Keratinocyte (primary cell): Measurements from ENCODE around the gene MFSD12.

ENCODE experiments used
- EZH2 ChIP-seq: IDR thresholded peaks from one replicate; pipeline ENCODE4 v1.6.1; 2012; ENCODE audit warnings: inconsistent platforms, mild to moderate bottlenecking, low read length, moderate library complexity
- TF ChIP-seq, protein P1 (sequence below), 3 experiments: IDR thresholded peaks in 1 of 3; conservative IDR thresholded peaks in 1 of 3; optimal IDR thresholded peaks in 1 of 3; 2 replicates in 2 of 3; 3 replicates in 1 of 3; pipeline versions ENCODE3 to v1.5.1; 2011; ENCODE audit warnings: low read length in 3 of 3, mild to moderate bottlenecking in 3 of 3, moderate library complexity in 2 of 3, control low read depth in 1 of 3, inconsistent platforms in 1 of 3; ENCODE audit not compliant: insufficient read depth in 2 of 3; ENCODE audit errors: extremely low read depth in 1 of 3

GRCh38 chr19:3499738-3500428 lies 57.5 kb downstream of the MFSD12 start:
- TF ChIP-seq EZH2: no peak
- TF ChIP-seq, protein P1, sequence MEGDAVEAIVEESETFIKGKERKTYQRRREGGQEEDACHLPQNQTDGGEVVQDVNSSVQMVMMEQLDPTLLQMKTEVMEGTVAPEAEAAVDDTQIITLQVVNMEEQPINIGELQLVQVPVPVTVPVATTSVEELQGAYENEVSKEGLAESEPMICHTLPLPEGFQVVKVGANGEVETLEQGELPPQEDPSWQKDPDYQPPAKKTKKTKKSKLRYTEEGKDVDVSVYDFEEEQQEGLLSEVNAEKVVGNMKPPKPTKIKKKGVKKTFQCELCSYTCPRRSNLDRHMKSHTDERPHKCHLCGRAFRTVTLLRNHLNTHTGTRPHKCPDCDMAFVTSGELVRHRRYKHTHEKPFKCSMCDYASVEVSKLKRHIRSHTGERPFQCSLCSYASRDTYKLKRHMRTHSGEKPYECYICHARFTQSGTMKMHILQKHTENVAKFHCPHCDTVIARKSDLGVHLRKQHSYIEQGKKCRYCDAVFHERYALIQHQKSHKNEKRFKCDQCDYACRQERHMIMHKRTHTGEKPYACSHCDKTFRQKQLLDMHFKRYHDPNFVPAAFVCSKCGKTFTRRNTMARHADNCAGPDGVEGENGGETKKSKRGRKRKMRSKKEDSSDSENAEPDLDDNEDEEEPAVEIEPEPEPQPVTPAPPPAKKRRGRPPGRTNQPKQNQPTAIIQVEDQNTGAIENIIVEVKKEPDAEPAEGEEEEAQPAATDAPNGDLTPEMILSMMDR (optimal IDR thresholded peaks at IDR 0.05 in 1 of 3, IDR thresholded peaks at IDR 0.05 in 1 of 3, conservative IDR thresholded peaks at IDR 0.05 in 1 of 3; ENCODE audit: extremely low read depth in 1 of 3, insufficient read depth in 2 of 3, low read length in 3 of 3): no peak
